Erythroblast (primary cell): Measurements from ENCODE around the gene MDH2.
"Not testable (repeated sequence)": the region's sequence is repeated elsewhere in the genome, so short reads cannot be mapped to it uniquely, and the experiment has no call there.

Source experiments
- GATA1 ChIP-seq: IDR thresholded peaks from 2 replicates; pipeline ENCODE4 v1.6.1; 2011; ENCODE audit warnings: low read depth, mild to moderate bottlenecking, control low read depth, low read length, moderate library complexity
- POLR2A ChIP-seq: IDR thresholded peaks from 2 replicates; pipeline ENCODE4 v1.6.1; 2011; ENCODE audit warnings: mild to moderate bottlenecking, low read length

GRCh38 chr7:76005004-76005403, 42.9 kb upstream of the MDH2 start:
- not testable (repeated sequence) for TF ChIP-seq POLR2A, GATA1
